Measurements from ENCODE around the gene RDM1. TPM values are rescaled to one million over a fixed set of nuclear protein-coding genes. Genes with fewer than 3 reads are reported as not detected.

Gene RDM1
- total and polyA plus RNA-seq, 2 experiments from 2014 or later: 3.9 to 8.8 TPM

DNA sequence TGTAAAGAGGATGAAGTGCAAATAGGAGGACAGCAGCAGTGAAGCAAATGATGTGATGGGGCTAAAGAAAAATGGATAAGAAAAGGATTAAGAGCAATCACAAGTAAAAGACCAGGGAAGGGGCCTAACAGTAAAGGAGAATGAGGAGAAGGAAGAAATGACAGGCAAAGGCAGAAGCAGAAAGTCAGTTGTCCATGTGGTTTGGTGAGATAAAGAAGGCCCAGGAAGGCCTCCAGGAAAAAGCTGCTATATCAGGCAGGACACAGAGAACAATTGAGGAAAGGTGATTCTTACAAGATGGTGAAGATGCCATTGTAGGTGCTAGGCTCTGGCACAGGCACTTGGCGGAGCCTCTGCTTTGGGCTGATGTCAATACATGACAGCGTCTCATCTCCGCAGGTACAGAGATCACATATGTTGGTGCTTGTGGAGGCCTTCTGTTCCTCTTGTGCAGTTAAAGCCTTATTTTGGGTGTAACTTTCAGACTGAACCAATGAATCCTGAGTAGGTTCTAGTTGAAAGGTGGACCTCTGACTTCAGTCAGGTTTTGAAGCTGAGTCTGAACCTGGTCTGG, 18.1 kb downstream of the RDM1 start:
- H3K9me3 Mint-ChIP-seq: peaks cover 74% of the 10 kb centered on the region
- H3K4me3 ChIP-seq: no peak overlapping the region
- no peak for TF ChIP-seq EZH2phosphoT487 (IDR thresholded peaks at IDR 0.05; ENCODE audit: unreplicated experiment)
- no peak for TF ChIP-seq NANOG (IDR thresholded peaks at IDR 0.05; ENCODE audit: borderline replicate concordance)

DNA sequence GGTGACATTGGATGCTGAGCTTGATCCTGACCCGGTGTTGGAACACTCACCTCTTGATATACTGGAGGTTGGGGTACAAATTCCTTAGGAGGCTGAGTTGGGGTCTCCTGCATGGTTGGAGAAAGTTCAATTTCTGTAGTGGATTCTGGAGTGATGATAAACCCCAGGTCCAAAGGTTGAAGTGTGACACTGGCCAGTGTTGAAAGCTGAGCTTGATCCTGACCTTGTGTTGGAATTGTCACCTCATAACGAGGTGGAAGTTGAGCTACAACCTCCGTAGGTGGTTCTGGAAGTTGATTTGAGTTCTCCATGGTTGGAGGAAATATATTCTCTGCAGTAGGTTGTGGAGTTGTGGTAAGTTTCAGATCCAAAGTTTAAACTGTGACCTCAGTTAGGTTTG, 21.2 kb downstream of the RDM1 start:
- Mint-ChIP-seq H3K27me3 (ENCODE audit: insufficient read depth, low read depth, poor library complexity) (peaks cover 4% of the 10 kb centered on the region), H3K4me3 (no peak overlapping the region), H3K4me1 (no peaks in the 10 kb centered on the region), H3K27ac (no peak overlapping the region), H3K36me3 (ENCODE audit: low read depth) (peaks cover 15% of the 10 kb centered on the region; the same call in 2 of the 3 replicates), H3K9me3 (peaks cover 53% of the 10 kb centered on the region)
- Histone ChIP-seq H3K9me2 (ENCODE audit: insufficient read depth) (peaks cover 4% of the 10 kb centered on the region; the same call in 1 of the 2 replicates), H3K27ac (ENCODE audit: low read depth) (no peak overlapping the region), H3K27me3 (ENCODE audit: insufficient read depth) (no peaks in the 10 kb centered on the region), H3K79me2 (replicated peaks; ENCODE audit: insufficient read depth) (no peaks in the 10 kb centered on the region), H3K4me1 (ENCODE audit: insufficient read depth) (no peaks in the 10 kb centered on the region), H3F3A (replicated peaks; ENCODE audit: low read depth) (no peaks in the 10 kb centered on the region), H3K36me3 (ENCODE audit: insufficient read depth) (no peaks in the 10 kb centered on the region; the same call in 1 of the 2 replicates), H4K20me1 (replicated peaks; ENCODE audit: insufficient read depth) (no peaks in the 10 kb centered on the region), H2AFZ (no peak overlapping the region), H3K4me3 (no peak overlapping the region), H3K4me2 (no peak overlapping the region)
- ATAC-seq (no peak), DNase-seq (ENCODE audit: low spot score) (no peak)
- TF ChIP-seq EZH2 (IDR thresholded peaks at IDR 0.05; ENCODE audit: low read depth, unreplicated experiment): no peak
- no peak for TF ChIP-seq ZNF114 (CRISPR knock-in tag; IDR thresholded peaks at IDR 0.05)
- no peak for TF ChIP-seq REST (IDR thresholded peaks at IDR 0.05; ENCODE audit: unreplicated experiment)
- no peak for TF ChIP-seq POLR2AphosphoS5 (IDR thresholded peaks at IDR 0.05; ENCODE audit: low read depth)
- TF ChIP-seq JUNB (IDR thresholded peaks at IDR 0.05; ENCODE audit: unreplicated experiment): no peak
- no peak for TF ChIP-seq NANOG (IDR thresholded peaks at IDR 0.05; ENCODE audit: borderline replicate concordance)
- TF ChIP-seq ZNF331 (CRISPR knock-in tag; IDR thresholded peaks at IDR 0.05; ENCODE audit: low read depth): no peak
- no peak for TF ChIP-seq ETS1 (IDR thresholded peaks at IDR 0.05)
- TF ChIP-seq, protein P1, sequence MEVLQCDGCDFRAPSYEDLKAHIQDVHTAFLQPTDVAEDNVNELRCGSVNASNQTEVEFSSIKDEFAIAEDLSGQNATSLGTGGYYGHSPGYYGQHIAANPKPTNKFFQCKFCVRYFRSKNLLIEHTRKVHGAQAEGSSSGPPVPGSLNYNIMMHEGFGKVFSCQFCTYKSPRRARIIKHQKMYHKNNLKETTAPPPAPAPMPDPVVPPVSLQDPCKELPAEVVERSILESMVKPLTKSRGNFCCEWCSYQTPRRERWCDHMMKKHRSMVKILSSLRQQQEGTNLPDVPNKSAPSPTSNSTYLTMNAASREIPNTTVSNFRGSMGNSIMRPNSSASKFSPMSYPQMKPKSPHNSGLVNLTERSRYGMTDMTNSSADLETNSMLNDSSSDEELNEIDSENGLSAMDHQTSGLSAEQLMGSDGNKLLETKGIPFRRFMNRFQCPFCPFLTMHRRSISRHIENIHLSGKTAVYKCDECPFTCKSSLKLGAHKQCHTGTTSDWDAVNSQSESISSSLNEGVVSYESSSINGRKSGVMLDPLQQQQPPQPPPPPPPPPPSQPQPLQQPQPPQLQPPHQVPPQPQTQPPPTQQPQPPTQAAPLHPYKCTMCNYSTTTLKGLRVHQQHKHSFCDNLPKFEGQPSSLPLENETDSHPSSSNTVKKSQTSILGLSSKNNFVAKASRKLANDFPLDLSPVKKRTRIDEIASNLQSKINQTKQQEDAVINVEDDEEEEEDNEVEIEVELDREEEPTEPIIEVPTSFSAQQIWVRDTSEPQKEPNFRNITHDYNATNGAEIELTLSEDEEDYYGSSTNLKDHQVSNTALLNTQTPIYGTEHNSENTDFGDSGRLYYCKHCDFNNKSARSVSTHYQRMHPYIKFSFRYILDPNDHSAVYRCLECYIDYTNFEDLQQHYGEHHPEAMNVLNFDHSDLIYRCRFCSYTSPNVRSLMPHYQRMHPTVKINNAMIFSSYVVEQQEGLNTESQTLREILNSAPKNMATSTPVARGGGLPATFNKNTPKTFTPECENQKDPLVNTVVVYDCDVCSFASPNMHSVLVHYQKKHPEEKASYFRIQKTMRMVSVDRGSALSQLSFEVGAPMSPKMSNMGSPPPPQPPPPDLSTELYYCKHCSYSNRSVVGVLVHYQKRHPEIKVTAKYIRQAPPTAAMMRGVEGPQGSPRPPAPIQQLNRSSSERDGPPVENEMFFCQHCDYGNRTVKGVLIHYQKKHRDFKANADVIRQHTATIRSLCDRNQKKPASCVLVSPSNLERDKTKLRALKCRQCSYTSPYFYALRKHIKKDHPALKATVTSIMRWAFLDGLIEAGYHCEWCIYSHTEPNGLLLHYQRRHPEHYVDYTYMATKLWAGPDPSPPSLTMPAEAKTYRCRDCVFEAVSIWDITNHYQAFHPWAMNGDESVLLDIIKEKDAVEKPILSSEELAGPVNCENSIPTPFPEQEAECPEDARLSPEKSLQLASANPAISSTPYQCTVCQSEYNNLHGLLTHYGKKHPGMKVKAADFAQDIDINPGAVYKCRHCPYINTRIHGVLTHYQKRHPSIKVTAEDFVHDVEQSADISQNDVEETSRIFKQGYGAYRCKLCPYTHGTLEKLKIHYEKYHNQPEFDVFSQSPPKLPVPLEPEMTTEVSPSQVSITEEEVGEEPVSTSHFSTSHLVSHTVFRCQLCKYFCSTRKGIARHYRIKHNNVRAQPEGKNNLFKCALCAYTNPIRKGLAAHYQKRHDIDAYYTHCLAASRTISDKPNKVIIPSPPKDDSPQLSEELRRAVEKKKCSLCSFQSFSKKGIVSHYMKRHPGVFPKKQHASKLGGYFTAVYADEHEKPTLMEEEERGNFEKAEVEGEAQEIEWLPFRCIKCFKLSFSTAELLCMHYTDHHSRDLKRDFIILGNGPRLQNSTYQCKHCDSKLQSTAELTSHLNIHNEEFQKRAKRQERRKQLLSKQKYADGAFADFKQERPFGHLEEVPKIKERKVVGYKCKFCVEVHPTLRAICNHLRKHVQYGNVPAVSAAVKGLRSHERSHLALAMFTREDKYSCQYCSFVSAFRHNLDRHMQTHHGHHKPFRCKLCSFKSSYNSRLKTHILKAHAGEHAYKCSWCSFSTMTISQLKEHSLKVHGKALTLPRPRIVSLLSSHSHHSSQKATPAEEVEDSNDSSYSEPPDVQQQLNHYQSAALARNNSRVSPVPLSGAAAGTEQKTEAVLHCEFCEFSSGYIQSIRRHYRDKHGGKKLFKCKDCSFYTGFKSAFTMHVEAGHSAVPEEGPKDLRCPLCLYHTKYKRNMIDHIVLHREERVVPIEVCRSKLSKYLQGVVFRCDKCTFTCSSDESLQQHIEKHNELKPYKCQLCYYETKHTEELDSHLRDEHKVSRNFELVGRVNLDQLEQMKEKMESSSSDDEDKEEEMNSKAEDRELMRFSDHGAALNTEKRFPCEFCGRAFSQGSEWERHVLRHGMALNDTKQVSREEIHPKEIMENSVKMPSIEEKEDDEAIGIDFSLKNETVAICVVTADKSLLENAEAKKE (CRISPR knock-in tag; IDR thresholded peaks at IDR 0.05): no peak

More for the DNA sequence above, 18.1 kb downstream of the RDM1 start:
- H3K27me3 Mint-ChIP-seq (ENCODE audit: insufficient read depth, low read depth, poor library complexity): peaks cover 3% of the 10 kb centered on the region
- Histone ChIP-seq H3K9me2 (ENCODE audit: insufficient read depth) (peaks cover 6% of the 10 kb centered on the region; the same call in 1 of the 2 replicates), H4K20me1 (replicated peaks; ENCODE audit: insufficient read depth) (no peaks in the 10 kb centered on the region), H3K27ac (ENCODE audit: low read depth) (no peak overlapping the region), H3F3A (replicated peaks; ENCODE audit: low read depth) (no peaks in the 10 kb centered on the region), H3K4me2 (no peak overlapping the region), H3K79me2 (replicated peaks; ENCODE audit: insufficient read depth) (no peaks in the 10 kb centered on the region), H3K36me3 (ENCODE audit: insufficient read depth) (no peaks in the 10 kb centered on the region), H2AFZ (no peak overlapping the region), H3K4me1 (ENCODE audit: insufficient read depth) (no peaks in the 10 kb centered on the region), H3K27me3 (ENCODE audit: insufficient read depth) (no peaks in the 10 kb centered on the region)
- H3K27ac Mint-ChIP-seq: no peak overlapping the region
- peaks cover 31% of the 10 kb centered on the region for H3K36me3 Mint-ChIP-seq (ENCODE audit: low read depth)
- no peak for DNase-seq (ENCODE audit: low spot score)
- H3K4me3 Mint-ChIP-seq: no peak overlapping the region
- ATAC-seq: no peak
- H3K4me1 Mint-ChIP-seq: no peaks in the 10 kb centered on the region
